K562 (cell line): ENCODE data around the gene HSF4.

ENCODE experiments used
- CHD1 ChIP-seq: fragments of 200-600 bp; sonication (generic); IDR thresholded peaks from one replicate; pipeline ENCODE4 v1.6.1; 2012; ENCODE audit warnings: mild to moderate bottlenecking, moderate library complexity, low read length, inconsistent platforms
- EZH2 ChIP-seq: IDR thresholded peaks from 2 replicates; pipeline ENCODE4 v1.6.1; 2012; ENCODE audit warnings: low read depth, mild to moderate bottlenecking, inconsistent platforms, low read length, borderline replicate concordance
- TRIM24 ChIP-seq, 2 experiments: fragments of 450-650 bp; IDR thresholded peaks; 2 replicates each; pipeline ENCODE4 v1.6.1; 2016
- TF ChIP-seq, protein P1 (sequence below), 3 experiments: IDR thresholded peaks in 2 of 3; conservative IDR thresholded peaks in 1 of 3; 2 replicates each; pipeline ENCODE4 v1.5.1; 2011 to 2012; ENCODE audit warnings: low read length in 3 of 3, mild to moderate bottlenecking in 3 of 3, control low read depth in 2 of 3, improper control_type of control experiment in 1 of 3, inconsistent platforms in 1 of 3, low read depth in 1 of 3, mixed read lengths in 1 of 3, moderate library complexity in 1 of 3; ENCODE audit not compliant: insufficient read depth in 2 of 3
- TF ChIP-seq, protein P2 (sequence below): sonication (generic); formaldehyde crosslinking; IDR thresholded peaks from 2 replicates; pipeline ENCODE4 v1.8.1; 2022; ENCODE audit warnings: missing genetic modification reagents

DNA sequence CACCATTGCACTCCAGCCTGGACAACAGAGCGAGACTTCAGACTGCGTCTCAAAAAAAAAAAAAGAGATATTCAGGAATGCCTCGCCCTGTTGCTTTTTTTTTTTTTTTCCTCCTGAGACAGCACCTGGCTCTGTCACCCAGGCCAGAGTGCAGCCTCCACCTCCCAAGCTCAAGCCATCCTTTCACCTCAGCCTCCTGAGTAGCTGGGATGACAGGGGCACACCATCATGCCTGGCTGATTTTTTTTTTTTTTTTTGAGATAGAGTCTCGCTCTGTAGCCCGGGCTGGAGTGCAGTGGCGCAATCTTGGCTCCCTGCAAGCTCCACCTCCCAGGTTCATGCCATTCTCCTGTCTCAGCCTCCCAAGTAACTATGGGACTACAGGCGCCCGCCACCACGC lies 46.8 kb upstream of the HSF4 start:
- TF ChIP-seq TRIM24 (IDR thresholded peaks at IDR 0.05): no peak
- TF ChIP-seq, protein P1, sequence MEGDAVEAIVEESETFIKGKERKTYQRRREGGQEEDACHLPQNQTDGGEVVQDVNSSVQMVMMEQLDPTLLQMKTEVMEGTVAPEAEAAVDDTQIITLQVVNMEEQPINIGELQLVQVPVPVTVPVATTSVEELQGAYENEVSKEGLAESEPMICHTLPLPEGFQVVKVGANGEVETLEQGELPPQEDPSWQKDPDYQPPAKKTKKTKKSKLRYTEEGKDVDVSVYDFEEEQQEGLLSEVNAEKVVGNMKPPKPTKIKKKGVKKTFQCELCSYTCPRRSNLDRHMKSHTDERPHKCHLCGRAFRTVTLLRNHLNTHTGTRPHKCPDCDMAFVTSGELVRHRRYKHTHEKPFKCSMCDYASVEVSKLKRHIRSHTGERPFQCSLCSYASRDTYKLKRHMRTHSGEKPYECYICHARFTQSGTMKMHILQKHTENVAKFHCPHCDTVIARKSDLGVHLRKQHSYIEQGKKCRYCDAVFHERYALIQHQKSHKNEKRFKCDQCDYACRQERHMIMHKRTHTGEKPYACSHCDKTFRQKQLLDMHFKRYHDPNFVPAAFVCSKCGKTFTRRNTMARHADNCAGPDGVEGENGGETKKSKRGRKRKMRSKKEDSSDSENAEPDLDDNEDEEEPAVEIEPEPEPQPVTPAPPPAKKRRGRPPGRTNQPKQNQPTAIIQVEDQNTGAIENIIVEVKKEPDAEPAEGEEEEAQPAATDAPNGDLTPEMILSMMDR (IDR thresholded peaks at IDR 0.05 in 2 of 3, conservative IDR thresholded peaks at IDR 0.05 in 1 of 3; ENCODE audit: insufficient read depth in 2 of 3, low read depth in 1 of 3, low read length in 3 of 3): no peak
- TF ChIP-seq EZH2: no peak
- TF ChIP-seq, protein P2, sequence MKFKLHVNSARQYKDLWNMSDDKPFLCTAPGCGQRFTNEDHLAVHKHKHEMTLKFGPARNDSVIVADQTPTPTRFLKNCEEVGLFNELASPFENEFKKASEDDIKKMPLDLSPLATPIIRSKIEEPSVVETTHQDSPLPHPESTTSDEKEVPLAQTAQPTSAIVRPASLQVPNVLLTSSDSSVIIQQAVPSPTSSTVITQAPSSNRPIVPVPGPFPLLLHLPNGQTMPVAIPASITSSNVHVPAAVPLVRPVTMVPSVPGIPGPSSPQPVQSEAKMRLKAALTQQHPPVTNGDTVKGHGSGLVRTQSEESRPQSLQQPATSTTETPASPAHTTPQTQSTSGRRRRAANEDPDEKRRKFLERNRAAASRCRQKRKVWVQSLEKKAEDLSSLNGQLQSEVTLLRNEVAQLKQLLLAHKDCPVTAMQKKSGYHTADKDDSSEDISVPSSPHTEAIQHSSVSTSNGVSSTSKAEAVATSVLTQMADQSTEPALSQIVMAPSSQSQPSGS: no peak
- no peak for TF ChIP-seq CHD1
